SIG-M5 (cell line): ENCODE measurements around the gene NCAPG2.
"Not testable (repeated sequence)": the region's sequence is repeated elsewhere in the genome, so short reads cannot be mapped to it uniquely, and the experiment has no call there.

Source experiments
- DNase-seq: peaks from one replicate; lab custom pipeline; 2025; lab: John Stamatoyannopoulos, UW

The NCAPG2 gene

GRCh38 chr7:158626289-158626688 is 78.3 kb downstream of the NCAPG2 start:
- not testable (repeated sequence) for DNase-seq

- DNase-seq = no peak
These were observed 81.4 kb downstream of the NCAPG2 start for GRCh38 chr7:158623241-158623640.

GRCh38 chr7:158620839-158621441 is 83.7 kb downstream of the NCAPG2 start:
- no peak for DNase-seq

GRCh38 chr7:158620418-158620817 is 84.2 kb downstream of the NCAPG2 start:
- no peak for DNase-seq

GRCh38 chr7:158618745-158619140 is 85.9 kb downstream of the NCAPG2 start:
- DNase-seq = no peak

DNA sequence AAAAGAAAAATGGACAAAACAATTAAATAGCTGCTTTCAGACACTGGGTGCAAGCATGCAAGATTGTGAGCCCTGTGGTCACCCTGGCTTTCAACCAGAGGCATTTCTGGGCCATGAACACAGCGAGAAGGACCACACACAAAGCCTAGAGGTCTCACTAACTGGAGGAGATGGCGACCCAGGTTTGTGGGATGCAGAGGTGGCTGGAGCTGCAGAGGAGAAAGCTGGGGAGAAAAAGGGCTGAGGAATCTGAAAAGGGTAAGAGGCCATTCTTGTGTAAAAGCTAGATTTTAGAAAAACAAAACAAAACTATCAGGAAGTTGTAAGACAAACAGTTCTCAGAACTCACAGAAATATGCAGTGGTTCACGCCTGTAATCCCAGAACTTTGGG is 86.9 kb downstream of the NCAPG2 start:
- DNase-seq = no peak

GRCh38 chr7:158616050-158616449 is 88.6 kb downstream of the NCAPG2 start:
- DNase-seq = no peak

DNA sequence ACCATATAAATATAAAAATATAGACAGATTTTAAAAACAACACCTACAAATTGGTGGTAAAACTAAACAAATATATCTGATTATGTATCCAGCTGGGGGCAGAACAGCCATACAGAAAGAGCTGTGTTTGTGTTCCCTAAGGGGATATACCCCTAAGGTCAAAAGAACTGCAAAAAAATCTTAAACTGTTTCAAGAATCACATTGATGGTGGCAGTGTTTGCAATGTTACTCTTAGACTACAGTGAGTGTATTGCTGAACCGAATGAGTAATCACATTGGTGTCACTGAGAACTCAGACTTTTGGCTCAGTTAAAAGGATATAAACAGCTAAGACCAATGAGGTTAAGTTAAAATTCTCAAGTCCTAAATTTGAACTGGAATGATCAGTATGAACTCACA is 89.9 kb downstream of the NCAPG2 start:
- no peak for DNase-seq

GRCh38 chr7:158613481-158613880 is 91.1 kb downstream of the NCAPG2 start:
- DNase-seq = no peak

GRCh38 chr7:158612546-158612945 is 92.1 kb downstream of the NCAPG2 start:
- DNase-seq = no peak

GRCh38 chr7:158611541-158611940 is 93.1 kb downstream of the NCAPG2 start:
- DNase-seq = no peak

- DNase-seq = no peak
These were observed 95.2 kb downstream of the NCAPG2 start for GRCh38 chr7:158609313-158609974.

DNA sequence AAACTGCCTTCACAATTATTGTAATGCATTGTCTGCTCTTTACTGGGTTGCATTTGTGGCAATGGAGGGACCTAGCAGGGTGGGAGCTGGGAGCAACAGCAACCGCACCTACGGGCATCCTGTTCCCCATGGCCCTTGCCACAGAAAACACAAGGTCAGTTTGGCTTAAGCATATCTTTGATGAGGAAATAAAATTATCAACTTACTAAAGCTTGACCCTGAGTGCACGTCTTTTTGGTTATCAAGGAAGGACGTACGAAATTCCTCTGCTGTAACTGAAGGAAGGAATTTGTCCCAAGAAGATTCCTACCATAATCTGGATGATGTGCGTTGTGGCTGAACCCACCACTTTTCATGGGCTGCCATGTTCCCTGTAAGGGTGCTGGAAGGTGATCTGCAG is 97.0 kb downstream of the NCAPG2 start:
- DNase-seq = no peak

- no peak for DNase-seq
These were observed 97.8 kb downstream of the NCAPG2 start for GRCh38 chr7:158606671-158607424.

DNA sequence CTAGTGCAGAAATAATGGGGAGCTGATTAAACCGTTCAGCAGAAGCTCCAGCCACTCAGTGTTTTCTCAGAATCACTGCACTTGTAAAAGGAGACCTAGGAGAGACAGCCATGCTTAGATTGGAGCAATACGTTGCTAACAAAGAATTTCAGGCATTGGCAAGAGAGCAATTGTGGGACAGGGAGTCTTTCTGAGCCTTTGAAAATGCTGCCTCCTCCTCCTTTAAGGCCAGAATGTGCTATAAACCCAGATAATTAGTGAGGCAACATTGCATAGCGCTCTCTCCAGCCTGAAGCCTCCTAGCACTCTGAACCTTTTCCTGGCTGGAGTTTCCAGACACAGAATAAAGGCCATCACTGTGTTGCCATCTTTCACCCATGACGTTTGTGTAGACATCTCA is 98.5 kb downstream of the NCAPG2 start:
- DNase-seq = no peak

- no peak for DNase-seq
These were observed 100.5 kb downstream of the NCAPG2 start for GRCh38 chr7:158603773-158604755.

DNA sequence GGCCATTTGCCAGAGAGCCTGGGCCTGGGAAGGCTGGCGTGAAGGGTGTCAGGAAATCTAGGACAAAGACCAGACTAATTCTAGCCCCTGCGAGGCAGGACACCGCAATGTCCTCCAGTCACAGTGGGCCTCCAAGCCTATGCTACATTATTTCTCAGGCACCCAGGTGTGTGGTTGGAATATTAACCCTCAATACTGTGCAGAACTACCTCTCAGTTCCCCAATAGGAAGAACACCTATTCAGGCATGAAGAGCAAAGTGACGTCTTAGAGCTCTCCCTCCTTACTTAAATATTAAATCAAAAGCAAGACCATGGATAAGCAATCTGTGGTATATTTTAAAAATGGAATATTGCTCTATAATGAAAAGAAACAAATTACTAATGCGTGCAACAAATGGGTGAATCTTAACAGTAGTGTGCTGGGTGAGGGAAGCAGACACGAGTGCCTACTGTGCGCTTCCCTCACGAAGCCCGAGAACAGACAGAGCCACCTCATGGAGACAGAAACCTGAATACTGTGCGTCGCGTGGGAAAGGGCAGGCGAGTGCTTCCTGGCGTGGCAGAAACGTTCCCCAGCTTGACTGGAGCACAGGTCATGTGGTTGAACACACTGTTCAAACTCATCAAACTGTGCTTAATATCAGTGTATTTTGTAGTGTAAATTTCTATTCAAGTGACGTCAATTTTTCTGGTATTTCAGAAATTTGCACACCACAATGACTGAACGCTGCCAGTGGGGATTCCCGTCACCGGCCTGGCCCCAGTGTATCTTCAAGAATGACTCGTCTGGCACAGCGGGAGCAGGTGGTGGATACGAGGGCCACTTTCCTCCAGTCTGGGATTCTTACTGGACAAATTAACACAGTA is 101.5 kb downstream of the NCAPG2 start:
- no peak for DNase-seq

GRCh38 chr7:158602041-158602440 is 102.6 kb downstream of the NCAPG2 start:
- no peak for DNase-seq

- no peak for DNase-seq
These were observed 103.5 kb downstream of the NCAPG2 start for GRCh38 chr7:158601090-158601489.

DNA sequence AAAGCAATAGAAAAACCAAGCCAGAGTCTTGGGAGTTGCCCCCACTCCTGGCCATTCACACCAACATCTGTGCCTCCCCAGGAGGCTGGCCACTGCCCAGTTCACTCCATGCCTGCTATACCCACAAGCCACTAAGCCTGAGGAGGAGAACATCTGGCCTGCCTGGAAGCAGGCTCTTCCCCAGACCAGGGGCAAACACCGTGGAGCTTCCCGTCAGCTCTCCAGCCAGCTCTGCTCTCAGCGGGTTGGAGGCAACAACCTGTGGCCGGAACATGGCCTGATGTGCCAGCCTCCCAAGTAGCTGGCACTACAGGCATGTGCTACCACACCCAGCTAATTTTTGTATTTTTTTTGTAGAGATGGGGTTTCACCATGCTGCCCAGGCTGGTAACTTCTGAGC is 107.9 kb downstream of the NCAPG2 start:
- DNase-seq = no peak

- DNase-seq = no peak
These were observed 108.3 kb downstream of the NCAPG2 start for GRCh38 chr7:158596309-158596708.
